H9 (cell line): ENCODE measurements around the gene MEF2C. TPM values are rescaled to one million over a fixed set of nuclear protein-coding genes. Genes with fewer than 3 reads are reported as not detected.

Source experiments
- DNase-seq: peaks from one replicate; pipeline ENCODE4 v3.0.0-alpha.2; 2017
- H2AFZ ChIP-seq: one replicate; pipeline ENCODE4 v1.6.1; 2013; ENCODE audit warnings: mild to moderate bottlenecking, low read length, control low read depth, moderate library complexity
- H2AK5ac ChIP-seq: 2 replicates; pipeline ENCODE4 v1.6.1; 2013; ENCODE audit warnings: low read length, control low read depth, mixed read lengths; ENCODE audit not compliant: insufficient read length
- H2BK120ac ChIP-seq: one replicate; pipeline ENCODE4 v1.6.1; 2013; ENCODE audit warnings: low read depth, mild to moderate bottlenecking, low read length, control low read depth, inconsistent platforms; ENCODE audit not compliant: poor library complexity, severe bottlenecking
- H2BK12ac ChIP-seq: 2 replicates; pipeline ENCODE4 v1.6.1; 2013; ENCODE audit warnings: low read length, control low read depth, mixed read lengths, low read depth; ENCODE audit not compliant: insufficient read length
- H2BK15ac ChIP-seq: 2 replicates; pipeline ENCODE4 v1.6.1; 2013; ENCODE audit warnings: low read depth, low read length, control low read depth
- H2BK20ac ChIP-seq: one replicate; pipeline ENCODE4 v1.6.1; 2013; ENCODE audit warnings: low read depth, mild to moderate bottlenecking, low read length, control low read depth, inconsistent platforms; ENCODE audit not compliant: poor library complexity, severe bottlenecking
- H2BK5ac ChIP-seq: 2 replicates; pipeline ENCODE4 v1.6.1; 2013; ENCODE audit warnings: low read length, control low read depth, mixed read lengths; ENCODE audit not compliant: insufficient read length
- H3K14ac ChIP-seq: 2 replicates; pipeline ENCODE4 v1.6.1; 2013; ENCODE audit warnings: low read length, control low read depth; ENCODE audit not compliant: insufficient read depth
- H3K18ac ChIP-seq: 2 replicates; pipeline ENCODE4 v1.6.1; 2013; ENCODE audit warnings: low read depth, mild to moderate bottlenecking, mixed read lengths, low read length, control low read depth; ENCODE audit not compliant: insufficient read length
- H3K23ac ChIP-seq: 2 replicates; pipeline ENCODE4 v1.6.1; 2013; ENCODE audit warnings: low read length, control low read depth, mixed read lengths, low read depth; ENCODE audit not compliant: insufficient read length
- H3K23me2 ChIP-seq: 2 replicates; pipeline ENCODE4 v1.6.1; 2013; ENCODE audit warnings: low read depth, mild to moderate bottlenecking, mixed read lengths, low read length, control low read depth; ENCODE audit not compliant: insufficient read length, poor library complexity, severe bottlenecking
- H3K27ac ChIP-seq: 2 replicates; pipeline ENCODE4 v1.5.1; 2013; ENCODE audit warnings: low read length, control low read depth, mixed read lengths, low read depth; ENCODE audit not compliant: insufficient read length
- H3K27me3 ChIP-seq: 2 replicates; pipeline ENCODE4 v1.6.1; 2013; ENCODE audit warnings: low read length, control low read depth, inconsistent platforms; ENCODE audit not compliant: insufficient read depth
- H3K4ac ChIP-seq: 2 replicates; pipeline ENCODE4 v1.6.1; 2013; ENCODE audit warnings: low read depth, mild to moderate bottlenecking, control low read depth, inconsistent platforms, low read length, moderate library complexity
- H3K4me1 ChIP-seq: 2 replicates; pipeline ENCODE4 v1.6.1; 2013; ENCODE audit warnings: low read length, control low read depth, inconsistent platforms; ENCODE audit not compliant: insufficient read depth
- H3K4me2 ChIP-seq: 2 replicates; pipeline ENCODE4 v1.6.1; 2013; ENCODE audit warnings: low read length, control low read depth, mixed read lengths; ENCODE audit not compliant: insufficient read length, insufficient read depth
- H3K56ac ChIP-seq: 2 replicates; pipeline ENCODE4 v1.6.1; 2013; ENCODE audit warnings: low read depth, mild to moderate bottlenecking, mixed read lengths, low read length, control low read depth; ENCODE audit not compliant: insufficient read length
- H3K79me1 ChIP-seq: 2 replicates; pipeline ENCODE4 v1.6.1; 2013; ENCODE audit warnings: low read depth, mild to moderate bottlenecking, moderate library complexity, low read length, control low read depth, inconsistent platforms; ENCODE audit not compliant: insufficient read depth, poor library complexity, severe bottlenecking
- H3K79me2 ChIP-seq: 2 replicates; pipeline ENCODE4 v1.6.1; 2013; ENCODE audit warnings: low read length, control low read depth, inconsistent platforms; ENCODE audit not compliant: insufficient read depth
- H3K9ac ChIP-seq: 2 replicates; pipeline ENCODE4 v1.6.1; 2013; ENCODE audit warnings: low read length, control low read depth, mixed read lengths; ENCODE audit not compliant: insufficient read length; ENCODE audit errors: extremely low read depth
- H3K9me3 ChIP-seq: one replicate; pipeline ENCODE4 v1.6.1; 2013; ENCODE audit warnings: low read depth, low read length, inconsistent platforms; ENCODE audit not compliant: control insufficient read depth
- H3T11ph ChIP-seq: one replicate; pipeline ENCODE4 v1.6.1; 2013; ENCODE audit warnings: mild to moderate bottlenecking, low read length, control low read depth, inconsistent platforms
- H4K20me1 ChIP-seq: one replicate; pipeline ENCODE4 v1.6.1; 2013; ENCODE audit not compliant: control insufficient read depth, insufficient read length, insufficient read depth
- H4K5ac ChIP-seq: 2 replicates; pipeline ENCODE4 v1.6.1; 2013; ENCODE audit warnings: low read depth, mild to moderate bottlenecking, mixed read lengths, low read length, control low read depth; ENCODE audit not compliant: insufficient read length
- H4K8ac ChIP-seq: replicated peaks from 2 replicates; pipeline ENCODE4 v1.6.1; 2013; ENCODE audit warnings: low read length, control low read depth, mixed read lengths, low read depth; ENCODE audit not compliant: insufficient read length
- H4K91ac ChIP-seq: 2 replicates; pipeline ENCODE4 v1.6.1; 2013; ENCODE audit warnings: low read depth, mild to moderate bottlenecking, moderate library complexity, mixed read lengths, low read length, control low read depth; ENCODE audit not compliant: insufficient read length
- H3K27ac Mint-ChIP-seq, 3 experiments: 2 replicates in 2 of 3; 3 replicates in 1 of 3; pipeline ENCODE4 v1.8.0; 2020 to 2021; ENCODE audit warnings: mixed read lengths in 3 of 3, mild to moderate bottlenecking in 1 of 3, moderate library complexity in 1 of 3
- H3K27me3 Mint-ChIP-seq: 2 replicates; pipeline ENCODE4 v1.8.0; 2021; ENCODE audit warnings: low read depth, mild to moderate bottlenecking, moderate library complexity, mixed read lengths
- H3K36me3 Mint-ChIP-seq, 3 experiments: 2 replicates in 2 of 3; 3 replicates in 1 of 3; pipeline ENCODE4 v1.8.0; 2020 to 2021; ENCODE audit warnings: low read depth in 3 of 3, mixed read lengths in 3 of 3; ENCODE audit not compliant: insufficient read depth in 1 of 3
- H3K4me1 Mint-ChIP-seq, 2 experiments: 2 replicates each; pipeline ENCODE4 v1.8.0; 2020; ENCODE audit warnings: mixed read lengths in 2 of 2
- H3K4me3 Mint-ChIP-seq, 2 experiments: 2 replicates in 1 of 2; 3 replicates in 1 of 2; pipeline ENCODE4 v1.8.0; 2020 to 2021; ENCODE audit warnings: mild to moderate bottlenecking in 2 of 2, mixed read lengths in 2 of 2, moderate library complexity in 1 of 2
- H3K9me3 Mint-ChIP-seq, 2 experiments: 2 replicates in 1 of 2; 3 replicates in 1 of 2; pipeline ENCODE4 v1.8.0; 2020; ENCODE audit warnings: mild to moderate bottlenecking in 2 of 2, mixed read lengths in 2 of 2, moderate library complexity in 1 of 2
- WGBS: extraction: QIAGEN DNeasy Blood & Tissue Kit; methylation state at CpG from one replicate; pipeline ENCODE4 v1.1.7; 2013; ENCODE audit warnings: missing lambda C conversion rate, low lambda C conversion rate, mixed read lengths; ENCODE audit not compliant: insufficient read length; ENCODE audit errors: extremely low coverage; 5-methylcytosine and 5-hydroxymethylcytosine counted together
- total RNA-seq: library from RNA; stranded (reverse); gene quantifications from 2 replicates; pipeline ENCODE4 v1.2.1, GENCODE V29; 2021
- TF ChIP-seq, protein P1 (sequence below): fragments of 200-600 bp; sonication (generic); conservative IDR thresholded peaks from 3 replicates; pipeline ENCODE4 v1.8.0; 2021; ENCODE audit warnings: antibody characterized with exemption, mild to moderate bottlenecking

MEF2C gene
- total RNA-seq, 1 experiment from 2014 or later, result 0.11 TPM

- Histone ChIP-seq H3K4me2 (no peak overlapping the region), H3K79me1 (no peaks in the 10 kb centered on the region), H3K23ac (no peak overlapping the region), H2BK20ac (no peak overlapping the region), H2AFZ (no peak overlapping the region), H3K56ac (no peak overlapping the region), H3K9me3 (no peaks in the 10 kb centered on the region), H3K9ac (no peak overlapping the region), H3K14ac (no peak overlapping the region), H4K8ac (no peak overlapping the region), H3K23me2 (no peaks in the 10 kb centered on the region), H4K5ac (no peak overlapping the region), H3K79me2 (no peaks in the 10 kb centered on the region), H4K20me1 (no peaks in the 10 kb centered on the region), H3K4ac (no peak overlapping the region), H2BK15ac (no peak overlapping the region), H3K27ac (no peak overlapping the region), H3K4me1 (peaks cover 5% of the 10 kb centered on the region; the same call in 1 of the 2 replicates), H2AK5ac (no peak overlapping the region), H3K27me3 (no peaks in the 10 kb centered on the region), H2BK120ac (no peak overlapping the region), H2BK12ac (no peak overlapping the region), H2BK5ac (no peak overlapping the region), H4K91ac (no peak overlapping the region), H3K18ac (no peak overlapping the region), H3T11ph (no peak overlapping the region)
- H3K36me3 Mint-ChIP-seq, result no peaks in the 10 kb centered on the region
- no peaks in the 10 kb centered on the region for H3K9me3 Mint-ChIP-seq
- DNase-seq, result peak; percentile 75
- H3K4me3 Mint-ChIP-seq, result no peak overlapping the region; a peak in 1 of 5 replicates
- H3K27ac Mint-ChIP-seq, result peak overlapping the region in 2 of 3 experiments; percentile 90 to 96; a peak in 5 of 7 replicates
- H3K4me1 Mint-ChIP-seq, result peaks cover 32 to 34% of the 10 kb centered on the region in 2 experiments
- WGBS, result no CpG with 5 or more reads among the region's 1 CpG
- TF ChIP-seq, protein P1, sequence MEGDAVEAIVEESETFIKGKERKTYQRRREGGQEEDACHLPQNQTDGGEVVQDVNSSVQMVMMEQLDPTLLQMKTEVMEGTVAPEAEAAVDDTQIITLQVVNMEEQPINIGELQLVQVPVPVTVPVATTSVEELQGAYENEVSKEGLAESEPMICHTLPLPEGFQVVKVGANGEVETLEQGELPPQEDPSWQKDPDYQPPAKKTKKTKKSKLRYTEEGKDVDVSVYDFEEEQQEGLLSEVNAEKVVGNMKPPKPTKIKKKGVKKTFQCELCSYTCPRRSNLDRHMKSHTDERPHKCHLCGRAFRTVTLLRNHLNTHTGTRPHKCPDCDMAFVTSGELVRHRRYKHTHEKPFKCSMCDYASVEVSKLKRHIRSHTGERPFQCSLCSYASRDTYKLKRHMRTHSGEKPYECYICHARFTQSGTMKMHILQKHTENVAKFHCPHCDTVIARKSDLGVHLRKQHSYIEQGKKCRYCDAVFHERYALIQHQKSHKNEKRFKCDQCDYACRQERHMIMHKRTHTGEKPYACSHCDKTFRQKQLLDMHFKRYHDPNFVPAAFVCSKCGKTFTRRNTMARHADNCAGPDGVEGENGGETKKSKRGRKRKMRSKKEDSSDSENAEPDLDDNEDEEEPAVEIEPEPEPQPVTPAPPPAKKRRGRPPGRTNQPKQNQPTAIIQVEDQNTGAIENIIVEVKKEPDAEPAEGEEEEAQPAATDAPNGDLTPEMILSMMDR, result no peak
- H3K27me3 Mint-ChIP-seq, result no peaks in the 10 kb centered on the region
Observed at GRCh38 chr5:88897748-88898147, 14.8 kb upstream of the MEF2C start.
